ENCODE data around the gene UGT1A7.
"Not testable (repeated sequence)": the region's sequence is repeated elsewhere in the genome, so short reads cannot be mapped to it uniquely, and the experiment has no call there.

Gene UGT1A7

DNA sequence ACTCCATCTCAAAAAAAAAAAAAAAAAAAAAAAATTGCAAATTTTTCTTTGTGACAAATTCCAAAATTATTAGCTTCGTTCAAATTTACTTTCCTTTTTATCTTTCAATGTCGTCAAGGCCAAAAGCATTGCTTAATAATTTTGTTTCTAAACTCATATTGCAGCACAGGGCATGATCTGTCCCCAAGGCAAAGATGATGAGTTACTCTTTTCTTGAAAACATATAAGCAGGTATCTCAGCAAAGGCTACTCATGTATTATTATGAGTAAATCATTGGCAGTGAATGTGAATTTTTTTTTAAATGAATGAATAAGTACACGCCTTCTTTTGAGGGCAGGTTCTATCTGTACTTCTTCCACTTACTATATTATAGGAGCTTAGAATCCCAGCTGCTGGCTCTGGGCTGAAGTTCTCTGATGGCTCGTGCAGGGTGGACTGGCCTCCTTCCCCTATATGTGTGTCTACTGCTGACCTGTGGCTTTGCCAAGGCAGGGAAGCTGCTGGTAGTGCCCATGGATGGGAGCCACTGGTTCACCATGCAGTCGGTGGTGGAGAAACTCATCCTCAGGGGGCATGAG lies at the start of gene UGT1A7:
Gene UGT1A7 (plus strand): TSS at position 381 of the 579 bp plus-strand sequence. CDS start 37 bp downstream, at position 418.
- DNase-seq, result no peak

- DNase-seq, result not testable (repeated sequence)
Observed at GRCh38 chr2:233636306-233636705, 45.4 kb upstream of the UGT1A7 start, which contains the start of gene UGT1A10. Gene UGT1A10 (plus strand): TSS chr2:233636448. CDS start chr2:233636523, 75 bp downstream.

DNA sequence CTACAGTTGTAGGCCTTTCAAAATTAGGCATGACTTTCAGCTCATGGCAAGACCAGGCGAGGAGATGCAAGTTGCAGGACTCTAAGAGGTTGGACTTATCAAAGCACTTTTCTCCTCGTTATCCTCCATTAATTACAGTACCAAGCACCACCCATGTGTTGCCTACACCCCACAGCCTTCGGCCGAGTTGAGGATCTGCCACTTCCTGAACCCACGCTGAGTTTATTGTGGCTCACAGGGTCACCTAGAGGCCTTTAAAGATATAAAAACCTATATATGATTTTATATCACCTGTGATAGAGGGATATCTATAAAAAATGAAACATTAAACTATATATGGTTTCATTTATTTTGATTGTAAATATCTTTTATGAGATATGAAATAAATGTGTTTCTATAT lies 42.9 kb upstream of the UGT1A7 start:
- no peak for DNase-seq

- DNase-seq, result no peak
Observed at GRCh38 chr2:233639860-233640259, 41.8 kb upstream of the UGT1A7 start.

DNA sequence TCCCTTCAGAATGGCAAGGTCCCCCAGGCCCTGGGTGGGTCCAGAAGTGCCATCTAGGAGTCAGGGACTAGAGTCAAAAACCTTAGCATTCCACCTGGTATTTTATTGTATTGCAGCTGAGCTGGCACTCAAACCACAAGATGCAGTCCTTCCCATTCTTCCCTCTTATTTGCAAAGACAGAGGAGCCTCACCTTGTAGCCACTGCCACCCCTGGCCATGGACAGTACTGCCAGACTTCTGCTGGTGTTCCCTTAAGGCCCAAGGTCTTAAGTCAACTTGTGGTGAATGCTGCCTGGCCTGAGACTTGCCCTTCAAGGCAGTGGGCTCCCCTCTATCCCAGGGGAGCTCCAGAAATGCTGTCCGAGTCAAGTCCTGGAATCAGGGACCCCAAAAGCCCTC lies 38.6 kb upstream of the UGT1A7 start:
- DNase-seq, result no peak

DNA sequence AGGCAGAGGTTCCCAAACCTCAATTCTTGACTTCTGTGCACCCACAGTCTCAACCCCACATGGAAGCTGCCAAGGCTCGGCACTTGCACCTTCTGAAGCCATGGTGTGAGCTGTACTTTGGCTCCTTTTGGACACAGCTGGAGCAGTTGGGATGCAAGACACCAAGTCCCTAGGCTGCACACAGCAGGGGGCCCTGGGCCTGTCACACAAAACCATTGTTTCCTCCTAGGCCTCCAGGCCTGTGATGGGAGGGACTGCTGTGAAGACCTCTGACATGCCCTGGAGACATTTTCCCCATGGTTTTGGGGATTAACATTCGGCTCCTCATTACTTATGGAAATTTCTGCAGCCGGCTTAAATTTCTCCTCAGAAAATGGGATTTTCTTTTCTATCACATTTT lies 35.7 kb upstream of the UGT1A7 start:
- DNase-seq, result not testable (repeated sequence)

DNA sequence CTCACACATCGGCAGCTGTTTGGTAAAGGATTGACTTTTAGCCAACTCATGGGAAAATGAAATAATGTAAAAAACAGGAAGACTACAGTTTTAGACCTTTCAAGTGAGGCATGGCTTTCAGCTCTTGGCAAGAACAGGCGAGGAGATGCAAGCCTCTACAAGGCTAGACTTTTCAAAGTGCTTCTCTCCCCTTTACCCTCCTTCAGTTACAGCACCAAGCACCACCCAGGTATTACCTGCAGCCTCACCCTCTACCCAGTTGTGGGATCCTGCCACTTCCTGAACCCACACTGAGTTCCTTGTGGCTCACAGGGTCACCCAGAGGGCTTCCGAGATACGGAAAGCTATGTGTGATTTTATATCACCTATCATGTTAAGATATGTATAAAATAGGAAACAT lies 30.7 kb upstream of the UGT1A7 start:
- DNase-seq, result no peak

- no peak for DNase-seq
Observed at GRCh38 chr2:233651430-233651829, 30.3 kb upstream of the UGT1A7 start.

DNA sequence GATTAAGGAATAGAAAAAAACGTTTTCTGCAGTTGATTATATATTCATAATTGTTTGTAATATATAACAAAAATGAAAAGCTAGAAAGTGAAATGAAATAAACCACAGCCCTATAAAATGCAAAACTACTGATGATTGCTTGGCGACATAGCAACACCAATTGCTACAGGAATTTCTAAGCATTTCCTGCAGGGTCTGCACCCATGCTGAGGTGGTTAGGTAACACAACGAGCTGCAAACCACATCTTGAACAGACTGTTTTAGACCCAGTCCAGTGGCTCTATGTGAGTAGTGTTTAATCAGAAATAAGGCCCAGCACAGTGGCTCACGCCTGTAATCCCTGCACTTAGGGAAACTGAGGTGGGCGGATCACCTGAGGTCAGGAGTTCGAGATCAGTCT lies 27.2 kb upstream of the UGT1A7 start:
- no peak for DNase-seq

DNA sequence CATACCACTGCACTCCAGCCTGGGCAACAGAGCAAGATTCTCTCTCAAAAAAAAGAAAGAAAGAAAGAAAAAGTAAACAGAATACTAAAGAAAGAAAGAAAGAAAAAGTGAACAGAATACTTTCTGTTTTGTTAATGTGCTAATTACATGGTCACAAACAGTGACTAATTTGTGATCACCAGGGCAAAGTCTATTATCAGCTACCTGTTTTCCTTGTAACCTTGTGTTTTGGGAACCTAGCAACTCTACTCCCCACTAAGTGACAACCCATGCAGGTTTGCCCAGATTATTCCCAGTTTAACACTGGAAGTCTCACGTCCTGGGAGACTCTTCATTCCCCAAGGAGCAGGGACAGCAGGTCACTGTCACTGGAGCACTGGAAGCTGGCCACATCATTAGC lies 26.7 kb upstream of the UGT1A7 start:
- DNase-seq, result no peak

GRCh38 chr2:233655943-233656342 lies 25.8 kb upstream of the UGT1A7 start:
- DNase-seq, result not testable (repeated sequence)

DNA sequence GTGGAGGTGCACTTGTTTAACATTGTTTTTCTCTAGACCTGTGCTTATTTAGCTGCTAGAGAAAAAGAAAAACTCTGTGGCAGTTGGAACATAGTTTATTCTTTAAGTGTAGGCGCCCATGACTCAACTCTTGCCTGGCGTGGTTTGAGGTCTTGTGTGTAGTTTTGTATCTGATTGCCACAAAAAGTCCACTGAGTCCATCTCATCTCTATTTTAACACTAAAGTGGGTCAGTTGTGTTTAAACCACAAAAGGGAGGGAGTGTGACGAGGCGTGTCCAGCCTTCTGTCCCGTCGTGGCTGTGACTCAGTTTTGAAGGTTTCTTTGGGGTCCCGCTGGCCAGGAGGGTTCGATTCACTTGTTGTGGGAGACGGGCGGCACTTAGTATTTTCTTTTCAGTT lies 25.3 kb upstream of the UGT1A7 start:
- DNase-seq, result no peak

DNA sequence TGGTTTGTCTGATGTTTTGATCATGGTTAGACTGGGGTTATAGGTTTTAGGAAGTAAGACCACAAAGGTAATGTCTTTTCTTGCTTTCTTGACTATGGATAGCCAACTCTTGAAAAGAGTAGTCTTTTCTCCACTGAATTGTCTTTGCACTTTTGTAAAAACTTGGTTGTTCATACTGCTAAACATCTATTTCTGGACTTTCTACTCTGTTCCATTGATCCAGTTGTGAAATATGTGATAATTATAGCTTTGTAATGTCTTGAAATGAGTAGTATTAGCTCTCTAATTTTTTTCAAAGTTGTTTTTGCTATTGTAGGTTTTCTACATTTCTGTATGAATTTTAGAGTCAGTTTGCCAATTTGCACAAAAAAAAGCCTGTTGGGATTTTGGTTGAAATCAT lies 23.1 kb upstream of the UGT1A7 start:
- DNase-seq, result no peak

DNA sequence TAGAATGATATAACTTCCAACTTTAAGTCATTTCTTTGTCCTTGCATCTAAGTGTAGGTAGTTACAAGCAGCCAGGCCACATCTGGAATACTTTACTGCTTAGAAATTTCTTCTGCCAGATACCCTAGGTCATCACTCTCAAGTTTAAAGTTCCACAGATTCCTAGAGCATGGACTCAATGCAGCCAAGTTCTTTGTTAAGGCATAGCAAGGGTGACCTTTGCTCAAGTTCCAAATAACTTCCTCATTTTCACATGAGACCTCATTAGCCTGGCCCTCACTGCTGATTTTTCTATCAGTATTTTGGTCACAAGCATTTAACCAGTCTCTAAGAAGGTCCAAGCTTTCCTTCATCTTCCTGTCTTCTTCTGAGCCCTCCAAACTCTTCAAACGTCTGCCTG lies 17.8 kb upstream of the UGT1A7 start:
- no peak for DNase-seq

DNA sequence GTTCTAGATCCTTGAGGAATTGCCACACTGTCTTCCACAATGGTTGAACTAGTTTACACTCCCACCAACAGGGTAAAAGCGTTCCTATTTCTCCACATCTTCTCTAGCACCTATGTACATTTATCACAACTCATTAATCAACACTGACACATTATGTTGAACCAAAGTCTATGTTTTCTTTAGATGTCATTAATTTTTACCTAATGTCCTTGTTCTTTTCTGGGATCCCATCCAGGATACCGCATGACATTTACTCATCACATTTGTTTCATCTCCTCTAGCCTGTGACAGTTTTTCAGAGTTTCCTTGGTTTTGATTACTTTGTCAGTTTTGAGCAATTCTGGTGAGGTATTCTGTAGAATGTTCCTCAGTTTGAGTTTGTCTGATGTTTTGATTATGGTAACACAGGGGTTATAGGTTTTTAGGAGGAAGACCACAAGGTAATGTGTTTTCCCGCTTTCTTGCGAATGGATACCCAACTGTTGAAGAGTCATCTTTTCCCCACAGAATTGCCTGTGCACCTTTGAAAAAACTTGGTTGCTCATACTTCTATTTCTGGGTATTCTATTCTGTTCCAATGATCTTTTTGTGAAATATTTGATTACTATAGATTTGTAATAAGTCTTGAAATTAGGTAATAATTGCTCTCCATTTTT lies 13.0 kb upstream of the UGT1A7 start:
- DNase-seq, result no peak

DNA sequence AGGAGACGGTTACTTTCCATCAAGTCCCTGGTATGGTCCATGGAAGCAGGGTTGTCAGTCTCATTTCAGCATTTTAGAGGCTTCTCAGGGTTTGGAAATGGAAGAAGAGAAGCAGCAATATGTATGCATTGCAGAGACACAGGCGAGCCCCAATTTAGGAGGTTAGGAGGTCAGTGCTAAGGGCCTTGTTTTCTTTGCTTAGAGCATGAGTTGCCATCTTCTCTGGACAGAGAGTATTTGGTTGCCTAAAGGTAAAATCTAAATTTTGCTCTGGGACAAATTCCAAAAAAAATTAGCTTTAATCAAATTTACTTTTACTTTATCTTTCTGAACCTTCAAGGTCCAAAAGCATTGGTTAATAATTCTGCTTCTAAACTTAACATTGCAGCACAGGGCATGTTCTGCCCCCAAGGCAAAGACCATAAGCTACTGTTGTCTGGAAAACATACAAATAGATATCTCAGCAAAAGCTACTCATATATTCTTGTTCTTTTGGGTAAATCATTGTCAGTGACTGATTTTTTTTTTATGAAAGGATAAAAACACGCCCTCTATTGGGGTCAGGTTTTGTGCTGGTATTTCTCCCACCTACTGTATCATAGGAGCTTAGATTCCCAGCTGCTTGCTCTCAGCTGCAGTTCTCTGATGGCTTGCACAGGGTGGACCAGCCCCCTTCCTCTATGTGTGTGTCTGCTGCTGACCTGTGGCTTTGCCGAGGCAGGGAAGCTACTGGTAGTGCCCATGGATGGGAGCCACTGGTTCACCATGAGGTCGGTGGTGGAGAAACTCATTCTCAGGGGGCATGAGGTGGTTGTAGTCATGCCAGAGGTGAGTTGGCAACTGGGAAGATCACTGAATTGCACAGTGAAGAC lies 10.2 kb upstream of the UGT1A7 start, which contains the start of gene UGT1A9:
Gene UGT1A9 (plus strand): TSS at position 609 of the 872 bp plus-strand sequence. CDS start 37 bp downstream, at position 646.
- no peak for DNase-seq

GRCh38 chr2:233672886-233673285 lies 8.8 kb upstream of the UGT1A7 start:
- no peak for DNase-seq

- DNase-seq, result no peak
Observed at GRCh38 chr2:233673896-233674295, 7.8 kb upstream of the UGT1A7 start.

DNA sequence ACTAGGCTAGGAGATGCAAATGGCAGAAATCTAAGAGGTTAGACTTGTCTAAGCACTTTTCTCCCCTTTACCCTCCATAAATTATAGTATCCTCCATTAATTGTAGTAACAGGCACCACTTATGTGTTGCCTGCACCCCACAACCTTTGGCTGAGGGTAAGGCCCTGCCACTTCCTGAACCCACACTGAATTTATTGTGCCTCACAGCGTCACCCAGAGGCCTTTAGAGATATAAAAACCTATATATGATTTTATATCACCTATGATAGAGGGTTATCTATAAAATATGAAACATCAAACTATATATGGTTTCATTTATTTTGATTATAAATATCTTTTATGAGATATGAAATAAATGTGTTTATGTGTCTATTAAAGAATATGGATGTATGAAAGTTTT lies 7.4 kb upstream of the UGT1A7 start:
- DNase-seq, result no peak

GRCh38 chr2:233674995-233675394 lies 6.7 kb upstream of the UGT1A7 start:
- no peak for DNase-seq

- DNase-seq, result no peak
Observed at GRCh38 chr2:233676046-233676445, 5.7 kb upstream of the UGT1A7 start.

DNA sequence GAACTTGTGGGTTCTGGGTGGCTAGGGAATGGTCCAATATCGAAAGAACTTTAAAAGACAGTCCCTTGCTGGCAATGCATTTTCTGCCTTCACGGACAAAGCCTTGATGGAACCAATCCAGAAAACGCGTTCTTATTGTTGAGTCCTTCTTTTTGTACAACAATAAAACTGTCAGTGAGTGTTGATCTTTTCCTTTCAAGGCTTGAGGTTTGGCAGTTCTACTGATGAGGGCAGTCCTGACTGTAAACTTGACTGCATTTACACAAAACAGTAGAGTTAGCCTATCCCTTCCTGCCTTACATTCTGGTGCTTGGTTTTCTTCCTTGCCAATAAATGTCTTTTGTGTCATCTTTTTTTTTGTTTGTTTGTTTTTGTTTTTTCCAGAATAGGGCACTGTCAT lies 2.5 kb upstream of the UGT1A7 start:
- DNase-seq, result no peak

DNA sequence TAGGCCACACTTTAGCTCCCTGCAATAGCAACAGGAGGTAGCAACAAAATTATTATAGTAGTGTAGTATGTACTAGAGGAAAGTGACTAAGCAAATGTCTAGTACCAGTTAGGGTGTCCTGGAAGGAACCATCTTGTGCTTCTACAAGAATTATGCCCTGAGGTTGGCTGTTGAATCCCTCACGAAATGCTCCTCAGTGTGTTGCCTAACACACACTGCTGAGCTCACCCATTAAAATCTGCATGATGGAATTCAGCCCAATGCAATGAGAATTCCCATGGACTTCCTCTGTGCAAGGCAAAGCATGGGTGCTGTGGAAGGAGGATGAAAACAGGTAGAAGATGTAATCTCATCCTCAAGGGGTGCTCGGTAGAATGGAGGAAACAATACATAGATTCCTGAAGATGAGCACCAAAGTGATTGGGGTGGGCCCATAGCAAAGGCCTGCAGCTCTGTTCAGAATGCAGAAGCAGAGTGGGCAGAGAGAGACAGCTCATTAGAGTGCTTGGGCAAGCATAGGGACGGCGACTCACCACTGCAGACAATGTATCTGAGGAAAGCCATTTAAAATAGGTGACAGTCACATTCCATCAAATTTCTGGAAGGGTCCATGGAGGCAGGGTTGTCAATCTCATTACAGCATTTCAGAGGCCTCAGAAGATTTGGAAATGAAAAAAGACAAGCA lies 1.2 kb upstream of the UGT1A7 start:
- no peak for DNase-seq
